Measurements from ENCODE around the gene AHR. TPM values are rescaled to one million over a fixed set of nuclear protein-coding genes. Genes with fewer than 3 reads are reported as not detected.

The AHR gene
- total RNA-seq, 1 donor from 2014 or later: 41.0 TPM

DNA sequence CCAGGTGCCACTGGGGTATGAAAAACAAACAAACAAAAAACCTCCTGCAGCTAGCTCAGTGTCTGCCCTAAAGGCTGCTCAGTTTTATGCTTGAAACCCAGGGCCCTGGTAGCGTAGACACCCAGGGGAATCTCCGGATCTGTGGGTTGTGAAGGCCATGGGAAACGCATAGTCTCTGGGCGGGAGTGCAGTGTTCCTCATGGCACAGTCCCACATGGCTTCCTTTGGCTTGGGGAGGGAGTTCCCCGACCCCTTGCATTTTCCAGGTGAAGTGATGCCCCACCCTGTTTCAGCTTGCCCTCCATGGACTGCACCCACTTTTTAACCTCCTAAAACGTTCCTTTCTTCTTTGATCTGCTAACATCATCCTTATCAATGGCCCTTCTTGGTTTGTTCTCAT, 56.0 kb downstream of the AHR start:
- no peak overlapping the region for H3K4me3 Mint-ChIP-seq
- no peak for DNase-seq (ENCODE audit: extremely low spot score, unreplicated experiment)
- no peaks in the 10 kb centered on the region for H3K4me1 Mint-ChIP-seq (ENCODE audit: unreplicated experiment)
- no peak overlapping the region for H3K27ac Mint-ChIP-seq
- peaks cover 21% of the 10 kb centered on the region for H3K36me3 Mint-ChIP-seq
- TF ChIP-seq, protein P1, sequence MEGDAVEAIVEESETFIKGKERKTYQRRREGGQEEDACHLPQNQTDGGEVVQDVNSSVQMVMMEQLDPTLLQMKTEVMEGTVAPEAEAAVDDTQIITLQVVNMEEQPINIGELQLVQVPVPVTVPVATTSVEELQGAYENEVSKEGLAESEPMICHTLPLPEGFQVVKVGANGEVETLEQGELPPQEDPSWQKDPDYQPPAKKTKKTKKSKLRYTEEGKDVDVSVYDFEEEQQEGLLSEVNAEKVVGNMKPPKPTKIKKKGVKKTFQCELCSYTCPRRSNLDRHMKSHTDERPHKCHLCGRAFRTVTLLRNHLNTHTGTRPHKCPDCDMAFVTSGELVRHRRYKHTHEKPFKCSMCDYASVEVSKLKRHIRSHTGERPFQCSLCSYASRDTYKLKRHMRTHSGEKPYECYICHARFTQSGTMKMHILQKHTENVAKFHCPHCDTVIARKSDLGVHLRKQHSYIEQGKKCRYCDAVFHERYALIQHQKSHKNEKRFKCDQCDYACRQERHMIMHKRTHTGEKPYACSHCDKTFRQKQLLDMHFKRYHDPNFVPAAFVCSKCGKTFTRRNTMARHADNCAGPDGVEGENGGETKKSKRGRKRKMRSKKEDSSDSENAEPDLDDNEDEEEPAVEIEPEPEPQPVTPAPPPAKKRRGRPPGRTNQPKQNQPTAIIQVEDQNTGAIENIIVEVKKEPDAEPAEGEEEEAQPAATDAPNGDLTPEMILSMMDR (conservative IDR thresholded peaks at IDR 0.05): no peak
- peaks cover 21% of the 10 kb centered on the region for H3K9me3 Mint-ChIP-seq
- no peaks in the 10 kb centered on the region for H3K27me3 Mint-ChIP-seq

DNA sequence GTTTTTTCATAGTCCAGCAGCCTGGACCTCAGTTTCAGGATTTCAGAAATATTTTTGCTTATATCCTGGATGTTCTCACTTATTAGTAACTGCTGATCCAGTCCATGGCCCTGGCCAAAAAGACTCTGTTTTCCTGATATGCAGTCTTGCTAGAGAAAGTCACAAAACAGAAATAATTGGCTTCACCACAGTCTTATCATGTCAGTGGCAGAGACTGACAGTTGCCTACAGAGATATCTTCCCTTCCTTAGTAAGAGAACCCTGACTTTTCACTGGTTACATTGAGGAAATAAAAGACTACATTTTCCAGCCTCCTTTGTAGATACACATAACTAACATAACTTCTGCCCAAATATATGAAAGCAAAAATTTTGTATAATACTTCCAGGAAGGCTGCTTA, 56.6 kb downstream of the AHR start:
- peaks cover 21% of the 10 kb centered on the region for H3K36me3 Mint-ChIP-seq
- H3K27me3 Mint-ChIP-seq: no peaks in the 10 kb centered on the region
- TF ChIP-seq, protein P1 (conservative IDR thresholded peaks at IDR 0.05): no peak
- no peak overlapping the region for H3K27ac Mint-ChIP-seq
- no peak for DNase-seq (ENCODE audit: extremely low spot score, unreplicated experiment)
- H3K4me1 Mint-ChIP-seq (ENCODE audit: unreplicated experiment): no peaks in the 10 kb centered on the region
- H3K9me3 Mint-ChIP-seq: peaks cover 21% of the 10 kb centered on the region
- H3K4me3 Mint-ChIP-seq: no peak overlapping the region

DNA sequence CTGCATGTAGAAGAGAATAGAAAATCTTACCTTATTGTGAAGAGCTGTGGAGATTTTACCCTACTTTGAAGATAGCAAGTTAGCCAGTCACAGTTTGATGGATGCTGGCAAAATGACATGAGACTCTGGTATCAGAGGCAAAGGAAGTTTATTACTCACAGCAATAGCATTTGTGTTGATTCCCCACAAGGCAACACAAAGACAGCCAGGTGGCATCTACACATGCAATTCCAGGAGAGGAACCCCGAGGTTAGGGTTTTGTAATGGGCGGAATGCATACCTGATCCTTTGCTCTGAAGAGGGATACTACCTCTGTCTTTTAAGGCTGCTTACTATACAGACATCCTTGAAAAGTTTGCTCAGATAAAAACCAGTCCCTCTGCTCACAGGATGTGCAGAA, 59.5 kb downstream of the AHR start:
- Mint-ChIP-seq H3K27ac (no peak overlapping the region), H3K36me3 (peaks cover 11% of the 10 kb centered on the region), H3K4me1 (ENCODE audit: unreplicated experiment) (no peaks in the 10 kb centered on the region), H3K27me3 (no peaks in the 10 kb centered on the region), H3K4me3 (no peak overlapping the region), H3K9me3 (peaks cover 17% of the 10 kb centered on the region)
- TF ChIP-seq, protein P1 (conservative IDR thresholded peaks at IDR 0.05): no peak
- no peak for DNase-seq (ENCODE audit: extremely low spot score, unreplicated experiment)

DNA sequence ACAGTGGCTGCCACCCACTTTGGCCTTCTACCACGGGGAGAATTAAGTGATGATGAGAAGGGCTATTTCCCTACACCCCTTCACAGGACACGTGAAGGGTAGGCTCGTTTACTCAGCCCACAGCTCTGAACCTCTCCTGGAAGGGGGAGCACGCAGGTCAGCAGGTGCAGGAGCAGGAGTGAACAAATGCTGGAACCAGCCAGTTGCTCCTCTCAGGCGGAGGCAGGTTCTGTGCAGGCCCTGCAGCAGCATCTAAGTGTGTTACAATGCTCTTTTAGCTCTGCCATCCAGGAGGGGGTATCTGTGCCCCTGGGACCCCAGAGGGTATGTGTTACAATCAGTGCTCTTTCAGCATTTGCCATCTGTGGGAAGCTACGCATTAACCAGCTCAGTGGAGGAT, 61.2 kb downstream of the AHR start:
- peaks cover 7% of the 10 kb centered on the region for H3K36me3 Mint-ChIP-seq
- no peaks in the 10 kb centered on the region for H3K4me1 Mint-ChIP-seq (ENCODE audit: unreplicated experiment)
- H3K9me3 Mint-ChIP-seq: peaks cover 16% of the 10 kb centered on the region
- no peak for DNase-seq (ENCODE audit: extremely low spot score, unreplicated experiment)
- TF ChIP-seq, protein P1 (conservative IDR thresholded peaks at IDR 0.05): no peak
- H3K4me3 Mint-ChIP-seq: no peak overlapping the region
- H3K27me3 Mint-ChIP-seq: no peaks in the 10 kb centered on the region
- H3K27ac Mint-ChIP-seq: no peak overlapping the region

DNA sequence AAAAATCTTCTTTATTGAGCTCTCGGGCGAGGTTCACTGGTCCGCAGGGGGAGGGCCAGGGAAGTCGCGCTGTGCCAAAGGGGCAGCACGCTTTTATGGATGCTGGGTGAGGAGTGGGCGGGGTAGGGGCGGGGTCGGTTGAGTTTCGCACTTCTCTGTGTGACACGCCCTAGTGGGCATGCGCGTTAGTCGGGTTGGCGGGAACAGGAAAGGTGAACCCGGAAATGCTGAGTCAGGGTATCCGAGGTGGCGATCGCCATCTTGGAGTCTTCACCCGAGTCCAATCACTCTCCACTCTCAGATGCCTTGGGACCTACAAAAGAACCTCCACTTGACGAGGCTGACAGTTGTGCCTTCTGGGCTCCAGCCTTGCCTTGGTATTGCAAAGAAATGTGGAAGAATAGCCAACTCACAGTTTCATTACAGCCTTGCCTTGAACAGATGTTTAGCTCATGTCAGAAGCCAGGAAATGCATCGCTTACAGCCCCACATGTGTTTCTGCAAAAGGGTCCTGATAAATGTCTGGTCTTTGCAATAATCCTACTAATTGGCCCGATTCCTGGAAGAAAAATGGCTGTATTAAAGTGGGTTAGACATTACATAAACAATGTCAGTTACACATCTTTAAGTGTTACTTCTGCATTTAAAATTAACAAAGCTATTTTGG, 64.1 kb downstream of the AHR start:
- peaks cover 10% of the 10 kb centered on the region for H3K9me3 Mint-ChIP-seq
- H3K36me3 Mint-ChIP-seq: no peaks in the 10 kb centered on the region
- TF ChIP-seq, protein P1 (conservative IDR thresholded peaks at IDR 0.05): no peak
- no peak overlapping the region for H3K4me3 Mint-ChIP-seq
- no peaks in the 10 kb centered on the region for H3K27me3 Mint-ChIP-seq
- no peak overlapping the region for H3K27ac Mint-ChIP-seq
- no peak for DNase-seq (ENCODE audit: extremely low spot score, unreplicated experiment)
- no peaks in the 10 kb centered on the region for H3K4me1 Mint-ChIP-seq (ENCODE audit: unreplicated experiment)

Measured in type B pancreatic cell (in vitro differentiated cells).